ENCODE data around the gene MARVELD3.

The MARVELD3 gene

GRCh38 chr16:71659471-71659870, 33.5 kb downstream of the MARVELD3 start:
- Histone ChIP-seq H3K4me1 (ENCODE audit: control insufficient read depth, insufficient read depth, low read length) (no peaks in the 10 kb centered on the region), H3K27ac (ENCODE audit: low read depth, low read length) (no peak overlapping the region), H3K27me3 (ENCODE audit: control insufficient read depth, insufficient read depth, low read length) (no peaks in the 10 kb centered on the region), H3K4me3 (ENCODE audit: low read length) (no peak overlapping the region), H3K36me3 (ENCODE audit: control insufficient read depth, insufficient read depth, low read length) (peaks cover 13% of the 10 kb centered on the region), H3K9ac (ENCODE audit: low read length) (no peak overlapping the region)

DNA sequence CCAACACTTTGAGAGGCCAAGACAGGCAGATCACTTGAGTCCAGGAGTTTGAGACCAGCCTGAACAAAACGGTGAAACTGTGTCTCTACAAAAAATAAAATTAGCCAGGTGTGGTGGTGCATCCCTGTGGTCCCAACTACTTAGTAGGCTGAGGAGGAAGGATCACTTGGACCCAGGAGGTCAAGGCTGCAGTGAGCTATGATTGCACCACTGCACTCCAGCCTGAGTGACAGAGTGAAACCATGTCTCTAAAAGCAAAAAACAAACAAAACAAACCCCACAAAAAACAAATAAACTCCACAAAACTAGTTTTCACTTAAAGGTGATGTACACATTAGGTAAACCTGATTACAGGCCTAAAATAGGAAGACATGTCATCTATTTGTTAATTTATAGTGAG, 40.3 kb downstream of the MARVELD3 start:
- Histone ChIP-seq H3K36me3 (ENCODE audit: control insufficient read depth, insufficient read depth, low read length) (peaks cover 13% of the 10 kb centered on the region), H3K27ac (ENCODE audit: low read depth, low read length) (no peak overlapping the region), H3K4me1 (ENCODE audit: control insufficient read depth, insufficient read depth, low read length) (peaks cover 2% of the 10 kb centered on the region), H3K4me3 (ENCODE audit: low read length) (no peak overlapping the region), H3K9ac (ENCODE audit: low read length) (no peak overlapping the region), H3K27me3 (ENCODE audit: control insufficient read depth, insufficient read depth, low read length) (no peaks in the 10 kb centered on the region)

GRCh38 chr16:71666928-71667707, 41.1 kb downstream of the MARVELD3 start:
- Histone ChIP-seq H3K27ac (ENCODE audit: low read depth, low read length) (no peak overlapping the region), H3K9ac (ENCODE audit: low read length) (no peak overlapping the region), H3K36me3 (ENCODE audit: control insufficient read depth, insufficient read depth, low read length) (peaks cover 13% of the 10 kb centered on the region), H3K27me3 (ENCODE audit: control insufficient read depth, insufficient read depth, low read length) (no peaks in the 10 kb centered on the region), H3K4me1 (ENCODE audit: control insufficient read depth, insufficient read depth, low read length) (peaks cover 2% of the 10 kb centered on the region), H3K4me3 (ENCODE audit: low read length) (no peak overlapping the region)

DNA sequence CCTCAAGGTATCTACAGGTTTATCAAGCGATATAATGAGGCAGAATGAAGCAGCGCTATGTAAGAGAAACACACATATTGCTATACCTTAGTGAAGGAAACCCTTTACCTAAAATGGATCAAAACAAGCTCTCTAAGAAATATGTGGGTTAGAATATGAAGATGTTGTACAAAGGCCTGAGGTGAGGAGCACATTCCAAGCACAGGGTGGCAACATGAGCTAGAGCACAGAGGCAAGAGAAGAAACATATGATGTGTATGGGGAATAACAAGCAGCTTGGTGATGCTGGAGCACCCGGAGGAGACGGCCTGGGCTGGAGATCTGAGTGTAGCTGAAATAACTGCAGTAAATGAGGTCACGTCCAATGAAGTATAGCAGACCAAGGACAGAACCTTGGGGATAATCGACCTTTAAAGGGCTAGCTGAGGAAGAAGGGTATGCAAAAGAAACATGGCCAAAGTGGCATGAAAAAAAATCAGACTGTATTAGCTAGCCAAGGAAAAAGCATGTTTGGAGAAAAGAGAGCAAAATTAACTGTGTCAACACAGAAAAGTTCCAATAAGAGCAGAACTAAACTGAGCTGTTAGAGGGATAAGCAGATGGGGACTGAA, 44.0 kb downstream of the MARVELD3 start:
- peaks cover 2% of the 10 kb centered on the region for H3K4me1 ChIP-seq (ENCODE audit: control insufficient read depth, insufficient read depth, low read length)
- H3K9ac ChIP-seq (ENCODE audit: low read length), result no peak overlapping the region
- no peak overlapping the region for H3K27ac ChIP-seq (ENCODE audit: low read depth, low read length)
- H3K4me3 ChIP-seq (ENCODE audit: low read length), result no peak overlapping the region
- no peaks in the 10 kb centered on the region for H3K27me3 ChIP-seq (ENCODE audit: control insufficient read depth, insufficient read depth, low read length)
- peaks cover 7% of the 10 kb centered on the region for H3K36me3 ChIP-seq (ENCODE audit: control insufficient read depth, insufficient read depth, low read length)

- H3K36me3 ChIP-seq (ENCODE audit: control insufficient read depth, insufficient read depth, low read length), result peaks cover 7% of the 10 kb centered on the region
- no peak overlapping the region for H3K27ac ChIP-seq (ENCODE audit: low read depth, low read length)
- H3K4me1 ChIP-seq (ENCODE audit: control insufficient read depth, insufficient read depth, low read length), result peaks cover 2% of the 10 kb centered on the region
- no peaks in the 10 kb centered on the region for H3K27me3 ChIP-seq (ENCODE audit: control insufficient read depth, insufficient read depth, low read length)
- no peak overlapping the region for H3K4me3 ChIP-seq (ENCODE audit: low read length)
- no peak overlapping the region for H3K9ac ChIP-seq (ENCODE audit: low read length)
Observed at GRCh38 chr16:71670537-71670936, 44.6 kb downstream of the MARVELD3 start.

DNA sequence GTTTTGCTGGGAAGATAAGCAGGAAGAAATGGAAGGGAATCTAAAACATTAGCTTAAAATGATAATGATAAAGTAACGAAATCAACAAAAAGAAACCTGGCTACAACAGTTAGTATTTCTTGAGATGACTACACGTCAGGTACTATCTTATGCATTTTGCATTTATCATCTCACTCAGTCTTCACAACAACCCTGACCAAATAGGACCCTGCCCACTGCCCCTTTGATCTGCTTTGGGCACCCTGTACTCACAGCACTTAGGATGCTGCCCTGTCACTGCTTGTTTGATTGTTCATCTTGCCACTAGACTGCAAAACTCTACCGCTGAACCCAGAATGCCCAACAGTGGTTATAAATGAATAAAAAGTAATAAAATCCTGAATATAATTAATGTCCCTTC, 45.2 kb downstream of the MARVELD3 start:
- Histone ChIP-seq H3K36me3 (ENCODE audit: control insufficient read depth, insufficient read depth, low read length) (peaks cover 6% of the 10 kb centered on the region), H3K27me3 (ENCODE audit: control insufficient read depth, insufficient read depth, low read length) (no peaks in the 10 kb centered on the region), H3K4me3 (ENCODE audit: low read length) (no peak overlapping the region), H3K4me1 (ENCODE audit: control insufficient read depth, insufficient read depth, low read length) (peaks cover 2% of the 10 kb centered on the region), H3K27ac (ENCODE audit: low read depth, low read length) (no peak overlapping the region), H3K9ac (ENCODE audit: low read length) (no peak overlapping the region)

- Histone ChIP-seq H3K4me1 (ENCODE audit: control insufficient read depth, insufficient read depth, low read length) (peaks cover 2% of the 10 kb centered on the region), H3K27ac (ENCODE audit: low read depth, low read length) (no peak overlapping the region), H3K4me3 (ENCODE audit: low read length) (no peak overlapping the region), H3K9ac (ENCODE audit: low read length) (no peak overlapping the region), H3K36me3 (ENCODE audit: control insufficient read depth, insufficient read depth, low read length) (peaks cover 5% of the 10 kb centered on the region), H3K27me3 (ENCODE audit: control insufficient read depth, insufficient read depth, low read length) (no peaks in the 10 kb centered on the region)
Observed at GRCh38 chr16:71672125-71672524, 46.1 kb downstream of the MARVELD3 start.

DNA sequence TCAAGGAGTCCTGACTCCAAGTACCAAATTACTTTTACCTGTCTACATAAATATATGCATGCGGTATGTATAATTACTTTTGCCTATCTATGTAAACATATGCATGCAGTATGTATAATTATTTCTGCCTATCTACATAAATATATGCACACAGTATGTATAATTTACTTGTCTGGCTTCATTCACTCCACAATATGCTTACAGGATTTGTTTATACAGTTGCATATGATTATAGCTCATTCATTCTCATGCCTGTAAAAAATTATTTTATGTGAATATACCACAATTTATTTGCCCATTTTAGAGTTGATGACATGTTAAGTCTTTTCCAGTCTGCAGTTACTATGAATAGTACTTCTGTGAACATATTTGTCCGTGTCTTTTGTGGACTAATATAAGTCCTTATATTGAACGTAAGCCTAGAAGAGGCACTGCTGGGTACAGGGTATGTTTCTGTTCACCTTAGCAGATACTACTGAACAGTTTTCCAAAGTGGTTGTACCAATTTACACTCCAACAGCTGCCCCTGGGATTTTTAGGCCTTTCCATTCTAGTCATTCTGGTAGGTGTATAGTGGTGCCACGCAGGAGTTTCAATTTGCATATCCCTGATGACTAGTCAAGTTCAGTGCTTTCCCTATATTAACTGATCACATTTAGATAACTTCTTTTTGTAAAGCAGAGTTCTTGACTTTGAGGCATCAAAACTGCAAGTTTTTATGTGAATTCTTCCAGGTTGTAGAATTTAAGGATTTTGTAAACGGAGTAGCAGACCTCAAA, 47.0 kb downstream of the MARVELD3 start:
- Histone ChIP-seq H3K27me3 (ENCODE audit: control insufficient read depth, insufficient read depth, low read length) (no peaks in the 10 kb centered on the region), H3K4me3 (ENCODE audit: low read length) (no peak overlapping the region), H3K9ac (ENCODE audit: low read length) (no peak overlapping the region), H3K36me3 (ENCODE audit: control insufficient read depth, insufficient read depth, low read length) (peaks cover 5% of the 10 kb centered on the region), H3K27ac (ENCODE audit: low read depth, low read length) (no peak overlapping the region), H3K4me1 (ENCODE audit: control insufficient read depth, insufficient read depth, low read length) (no peaks in the 10 kb centered on the region)

GRCh38 chr16:71673582-71673973, 47.6 kb downstream of the MARVELD3 start:
- Histone ChIP-seq H3K27me3 (ENCODE audit: control insufficient read depth, insufficient read depth, low read length) (no peaks in the 10 kb centered on the region), H3K9ac (ENCODE audit: low read length) (no peak overlapping the region), H3K36me3 (ENCODE audit: control insufficient read depth, insufficient read depth, low read length) (peaks cover 5% of the 10 kb centered on the region), H3K27ac (ENCODE audit: low read depth, low read length) (no peak overlapping the region), H3K4me1 (ENCODE audit: control insufficient read depth, insufficient read depth, low read length) (no peaks in the 10 kb centered on the region), H3K4me3 (ENCODE audit: low read length) (no peak overlapping the region)

- no peak overlapping the region for H3K27ac ChIP-seq (ENCODE audit: low read depth, low read length)
- H3K36me3 ChIP-seq (ENCODE audit: control insufficient read depth, insufficient read depth, low read length), result peaks cover 5% of the 10 kb centered on the region
- no peaks in the 10 kb centered on the region for H3K27me3 ChIP-seq (ENCODE audit: control insufficient read depth, insufficient read depth, low read length)
- H3K9ac ChIP-seq (ENCODE audit: low read length), result no peak overlapping the region
- H3K4me1 ChIP-seq (ENCODE audit: control insufficient read depth, insufficient read depth, low read length), result no peaks in the 10 kb centered on the region
- no peak overlapping the region for H3K4me3 ChIP-seq (ENCODE audit: low read length)
Observed at GRCh38 chr16:71674229-71674628, 48.2 kb downstream of the MARVELD3 start.

DNA sequence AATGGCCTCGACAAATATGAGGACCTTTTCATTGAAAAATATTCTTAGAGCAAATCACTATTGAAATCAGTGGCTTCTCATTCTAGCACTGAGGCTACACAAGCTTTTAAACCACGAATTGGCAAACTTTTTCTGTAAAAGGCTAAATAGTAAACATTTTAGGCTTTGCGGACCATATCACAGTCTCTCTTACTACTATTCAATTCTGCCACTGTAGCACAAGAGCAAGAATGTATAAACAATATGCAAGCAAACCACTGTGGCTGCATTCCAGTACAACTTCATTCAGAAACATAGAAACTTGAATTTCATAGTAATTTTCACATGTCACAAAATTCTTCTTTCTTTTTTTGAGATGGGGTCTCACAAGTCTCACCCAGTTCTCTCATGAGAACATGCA, 49.4 kb downstream of the MARVELD3 start:
- no peak overlapping the region for H3K27ac ChIP-seq (ENCODE audit: low read depth, low read length)
- H3K4me1 ChIP-seq (ENCODE audit: control insufficient read depth, insufficient read depth, low read length), result no peaks in the 10 kb centered on the region
- H3K9ac ChIP-seq (ENCODE audit: low read length), result no peak overlapping the region
- no peaks in the 10 kb centered on the region for H3K27me3 ChIP-seq (ENCODE audit: control insufficient read depth, insufficient read depth, low read length)
- no peak overlapping the region for H3K4me3 ChIP-seq (ENCODE audit: low read length)
- peaks cover 3% of the 10 kb centered on the region for H3K36me3 ChIP-seq (ENCODE audit: control insufficient read depth, insufficient read depth, low read length)

- no peaks in the 10 kb centered on the region for H3K36me3 ChIP-seq (ENCODE audit: control insufficient read depth, insufficient read depth, low read length)
Observed at GRCh38 chr16:71676236-71676635, 50.3 kb downstream of the MARVELD3 start.

More at GRCh38 chr16:71676236-71676635, 50.3 kb downstream of the MARVELD3 start:
- Histone ChIP-seq H3K9ac (ENCODE audit: low read length) (no peak overlapping the region), H3K4me1 (ENCODE audit: control insufficient read depth, insufficient read depth, low read length) (no peaks in the 10 kb centered on the region), H3K27me3 (ENCODE audit: control insufficient read depth, insufficient read depth, low read length) (no peaks in the 10 kb centered on the region), H3K4me3 (ENCODE audit: low read length) (no peak overlapping the region), H3K27ac (ENCODE audit: low read depth, low read length) (no peak overlapping the region)
